ENCODE measurements around the gene C4BPB.

The C4BPB gene

DNA sequence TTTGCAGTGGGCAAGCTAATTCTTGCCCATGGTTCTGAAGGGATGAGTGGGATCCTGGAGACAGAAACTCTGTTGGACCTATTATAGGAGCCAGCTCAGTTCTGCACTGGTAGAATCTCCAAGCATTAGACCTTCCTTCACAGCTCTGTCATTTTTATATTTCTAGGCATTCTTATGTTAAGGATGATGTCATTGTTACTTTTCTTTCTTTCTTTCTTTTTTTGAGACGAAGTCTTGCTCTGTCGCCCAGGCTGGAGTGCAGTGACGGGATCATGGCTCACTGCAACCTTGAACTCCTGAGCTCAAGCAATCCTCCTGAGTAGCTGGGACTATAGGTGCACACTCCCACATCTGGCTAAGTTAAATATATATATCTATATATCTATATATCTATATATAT lies 28.1 kb upstream of the C4BPB start:
- no peak for DNase-seq

DNA sequence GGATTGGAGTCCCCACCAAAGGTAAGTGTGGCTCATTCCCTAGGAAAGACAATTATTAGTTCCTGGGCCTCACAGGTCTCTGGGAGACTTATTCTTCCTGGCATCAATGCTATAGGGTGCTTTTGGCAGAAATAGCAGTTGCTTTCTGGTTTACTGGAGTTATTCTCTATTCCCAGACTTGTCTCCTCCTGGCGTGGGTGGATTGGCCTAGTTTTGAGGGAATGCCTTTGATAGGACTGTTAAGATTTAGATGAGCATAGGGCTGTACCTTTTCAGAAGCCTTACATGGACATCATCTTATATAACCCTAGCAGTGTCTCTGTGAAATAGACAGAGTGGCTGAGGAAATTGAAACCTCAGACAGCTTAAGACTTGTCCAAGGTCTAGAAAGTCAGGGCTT lies 26.6 kb upstream of the C4BPB start:
- DNase-seq = no peak

DNA sequence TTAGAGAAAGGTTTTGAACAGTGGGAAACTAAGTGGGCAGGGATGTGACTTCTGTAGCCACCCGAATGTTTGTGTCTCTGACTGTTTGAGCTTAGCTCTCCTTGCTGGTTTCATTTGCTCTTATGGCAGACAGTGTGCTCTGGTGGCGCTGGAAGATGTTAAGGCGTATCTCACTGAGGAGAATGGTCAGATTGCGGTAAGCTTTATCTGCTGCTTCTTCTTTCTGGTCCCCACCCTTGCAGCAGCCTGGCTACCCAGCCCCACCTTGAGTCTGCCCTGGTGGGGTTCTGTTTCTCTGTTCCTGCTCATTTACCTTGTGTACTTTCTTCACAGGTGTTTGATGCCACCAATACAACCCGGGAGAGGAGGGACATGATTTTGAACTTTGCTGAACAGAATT lies 25.6 kb upstream of the C4BPB start:
- DNase-seq = no peak

DNA sequence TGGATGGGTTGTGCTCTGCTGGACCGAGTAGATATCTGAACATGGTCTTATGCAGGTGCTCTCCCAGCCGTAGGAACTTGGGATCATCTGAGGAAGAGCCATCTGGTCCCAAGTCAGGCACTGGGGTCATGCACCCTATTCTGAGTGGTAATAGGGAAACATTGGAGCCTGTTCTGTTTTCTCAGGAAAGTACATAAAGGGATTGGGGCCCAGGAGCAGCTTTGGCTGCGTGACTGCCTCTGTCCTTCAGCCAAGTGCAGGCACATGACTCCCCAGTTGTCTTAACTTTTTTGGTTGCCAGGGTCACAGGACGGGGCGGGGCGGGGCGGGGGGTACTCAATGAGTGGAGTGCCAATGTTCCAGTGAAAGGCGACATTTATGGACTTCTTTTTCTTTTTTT lies 24.1 kb upstream of the C4BPB start:
- DNase-seq = no peak

DNA sequence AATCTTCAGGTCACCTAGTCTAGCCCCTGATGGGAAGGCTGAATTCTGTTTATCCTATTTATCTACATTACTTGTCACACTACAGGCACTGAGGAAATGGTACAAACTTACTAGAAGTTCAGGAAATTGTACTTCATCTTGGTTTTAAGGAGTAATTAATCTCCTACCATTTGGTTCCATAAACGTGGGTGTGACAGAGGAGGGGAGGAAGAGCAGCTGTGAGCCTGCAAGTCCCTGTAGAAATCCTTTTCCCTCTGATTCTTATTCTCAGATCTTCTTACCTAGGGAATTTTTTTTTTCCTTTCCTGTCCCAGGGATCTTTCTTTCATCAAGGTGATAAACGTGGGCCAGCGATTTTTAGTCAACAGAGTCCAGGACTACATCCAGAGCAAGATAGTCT lies 21.5 kb upstream of the C4BPB start:
- DNase-seq = no peak

DNA sequence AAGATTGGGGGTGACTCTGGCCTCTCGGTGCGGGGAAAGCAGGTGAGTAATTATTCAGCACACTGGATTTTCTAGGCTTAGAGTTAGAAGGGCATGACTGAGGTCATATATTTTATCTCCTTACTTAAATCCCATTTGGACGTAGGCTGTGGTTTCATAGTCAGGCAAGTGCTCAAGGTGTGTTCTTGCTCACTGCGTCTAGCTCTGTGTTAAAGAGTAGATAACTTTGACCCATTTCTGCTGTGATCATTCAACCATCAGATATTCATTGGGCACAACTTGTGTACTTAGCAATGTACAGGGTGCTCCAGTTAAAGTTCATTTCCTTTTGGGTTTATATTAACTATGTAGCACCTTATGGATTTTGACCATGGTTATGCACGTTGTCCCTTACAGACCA lies 21.0 kb upstream of the C4BPB start:
- DNase-seq = no peak

DNA sequence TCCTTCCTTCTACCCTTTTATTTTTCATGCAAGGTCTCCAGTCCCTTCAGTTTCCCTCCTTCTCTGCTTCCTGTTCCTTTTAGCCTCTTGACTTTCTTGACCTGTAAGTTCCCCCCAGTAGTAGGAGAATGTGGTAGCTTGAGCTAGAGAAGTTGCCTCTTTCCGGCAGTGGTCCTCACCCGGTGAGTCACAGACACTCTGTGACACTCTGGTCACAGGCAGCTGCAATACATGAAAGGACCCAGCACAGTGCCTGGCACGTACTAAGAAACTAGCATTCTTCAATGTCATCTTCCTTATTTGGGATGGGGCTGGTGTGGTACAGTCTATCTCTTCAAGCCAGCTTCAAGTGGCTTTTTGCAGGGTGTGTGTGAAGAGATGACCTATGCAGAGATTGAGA lies 19.6 kb upstream of the C4BPB start:
- no peak for DNase-seq

DNA sequence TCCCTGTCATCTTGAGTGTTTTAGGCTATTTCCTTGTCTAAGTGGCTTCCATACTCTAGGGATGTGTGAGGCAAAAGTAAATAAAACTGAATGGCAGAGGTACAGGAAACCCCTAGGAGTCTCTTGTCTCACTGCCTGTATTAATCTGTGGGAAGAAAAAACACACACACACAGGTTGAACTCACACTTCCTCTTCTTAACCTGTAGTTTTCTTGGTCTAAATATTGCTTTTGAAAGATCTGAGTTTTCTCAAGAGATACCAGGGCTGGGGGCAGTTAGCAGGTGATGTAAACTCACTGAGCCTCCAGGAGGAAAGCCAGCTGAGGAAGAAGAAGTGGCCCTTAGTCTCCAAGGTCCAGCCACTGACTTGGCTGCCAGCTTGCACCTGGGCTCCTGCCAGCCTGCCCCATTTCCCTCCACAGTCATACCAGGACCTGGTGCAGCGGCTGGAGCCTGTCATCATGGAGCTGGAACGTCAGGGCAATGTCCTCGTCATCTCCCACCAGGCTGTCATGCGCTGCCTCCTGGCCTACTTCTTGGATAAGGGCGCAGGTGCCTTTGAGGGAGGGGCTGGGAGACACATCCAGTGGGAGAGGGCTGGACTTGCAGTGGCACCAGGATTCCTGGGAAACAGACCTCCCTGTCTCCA lies 18.7 kb upstream of the C4BPB start:
- no peak for DNase-seq

DNA sequence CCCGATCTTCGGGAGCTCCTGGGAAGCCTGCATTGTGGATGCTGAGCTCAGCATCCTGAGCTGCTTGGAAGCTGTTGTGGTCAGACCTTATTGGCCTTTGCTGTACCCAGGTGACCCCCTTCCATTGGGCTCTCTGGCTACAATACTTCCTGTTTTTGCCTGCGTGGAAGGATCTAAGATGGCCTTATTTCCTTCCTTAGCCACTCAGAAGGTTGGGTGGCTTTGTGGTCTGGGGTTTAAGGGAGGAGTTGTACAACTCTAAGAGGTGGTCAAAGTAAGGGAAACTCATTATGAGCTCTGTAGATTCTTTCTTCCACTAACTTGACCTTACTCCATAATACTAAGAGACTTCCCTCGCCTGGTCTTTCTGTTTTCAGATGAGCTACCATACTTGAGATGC lies 17.8 kb upstream of the C4BPB start:
- peak; percentile 20 for DNase-seq

DNA sequence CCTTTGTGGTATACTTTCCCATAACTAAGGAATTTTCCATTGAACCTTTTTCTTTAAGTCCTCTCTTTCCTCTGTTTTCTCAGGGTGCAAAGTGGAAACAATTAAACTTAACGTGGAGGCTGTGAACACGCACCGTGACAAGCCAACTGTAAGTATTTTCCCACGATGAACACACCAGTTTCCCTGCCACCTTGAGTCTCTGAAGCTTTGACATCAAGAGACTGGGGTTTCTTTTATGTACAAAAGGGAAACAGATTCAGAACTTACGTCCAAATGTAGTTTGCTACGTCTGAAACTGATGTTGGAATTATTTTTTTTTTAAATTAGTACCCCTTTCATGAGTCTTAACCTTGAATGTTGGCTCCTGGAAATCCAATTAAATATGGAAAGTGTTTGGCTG lies 17.2 kb upstream of the C4BPB start:
- DNase-seq = no peak

DNA sequence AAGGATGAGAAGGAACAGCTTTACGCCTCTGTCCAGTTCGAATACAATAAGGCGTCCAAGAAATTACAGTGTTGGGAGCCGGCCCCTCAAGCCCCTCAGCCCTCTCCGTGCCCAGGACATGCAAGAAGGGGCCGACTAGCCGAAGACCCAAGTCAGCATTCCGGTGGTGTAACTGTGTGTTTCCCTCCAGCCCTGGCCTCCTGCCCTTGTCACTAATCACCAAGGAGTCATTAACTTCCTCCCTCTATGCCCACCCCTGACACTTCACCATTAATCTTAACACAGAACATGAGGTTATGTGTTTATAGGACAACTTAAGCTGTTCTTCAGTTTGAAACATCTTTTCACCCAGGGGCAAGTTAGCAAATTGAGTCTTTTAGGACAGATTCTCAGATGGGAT lies 16.4 kb upstream of the C4BPB start:
- DNase-seq = no peak

DNA sequence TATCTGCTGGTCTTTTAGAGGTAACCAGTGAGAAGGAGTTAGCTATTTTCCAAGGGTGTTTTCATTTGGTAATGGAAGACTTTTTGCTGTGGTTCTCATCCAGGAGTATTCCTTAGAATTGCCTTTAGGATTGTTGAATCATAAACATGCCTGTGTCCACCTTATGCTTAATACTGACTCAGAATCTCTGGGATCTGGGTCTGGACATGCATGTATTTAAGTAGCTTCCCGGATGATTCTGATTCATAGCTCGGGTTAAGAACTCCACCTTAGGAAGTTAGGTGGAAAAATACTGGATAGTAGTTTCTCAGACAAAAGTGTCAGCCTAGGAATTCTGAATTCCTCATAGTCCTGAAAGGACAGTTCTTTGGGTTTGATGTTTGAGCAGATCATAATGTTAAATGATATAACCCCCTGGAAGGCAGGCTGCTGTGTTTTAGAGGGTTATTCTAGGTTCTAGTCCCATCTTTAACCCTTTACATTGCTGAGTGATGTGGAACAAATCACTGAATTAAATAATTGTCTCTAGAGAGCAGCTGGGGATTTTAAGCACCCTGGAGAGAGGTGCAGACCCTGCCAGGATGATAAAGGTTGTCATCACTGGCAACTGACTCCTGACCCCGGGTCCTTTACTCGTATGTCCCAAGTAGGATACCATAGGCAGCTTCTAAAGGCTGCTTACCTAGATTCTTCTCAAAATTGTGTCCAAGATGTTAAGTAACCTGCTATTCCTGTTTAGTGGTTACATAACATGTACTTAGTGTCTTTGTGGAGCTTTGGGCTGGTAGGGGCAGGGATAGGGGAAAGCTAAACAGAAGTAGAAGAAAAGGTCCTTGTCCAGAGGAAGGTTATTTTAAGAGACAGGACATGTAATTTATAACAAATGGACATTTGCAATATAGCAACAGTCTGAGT lies 14.5 kb upstream of the C4BPB start:
- no peak for DNase-seq

DNA sequence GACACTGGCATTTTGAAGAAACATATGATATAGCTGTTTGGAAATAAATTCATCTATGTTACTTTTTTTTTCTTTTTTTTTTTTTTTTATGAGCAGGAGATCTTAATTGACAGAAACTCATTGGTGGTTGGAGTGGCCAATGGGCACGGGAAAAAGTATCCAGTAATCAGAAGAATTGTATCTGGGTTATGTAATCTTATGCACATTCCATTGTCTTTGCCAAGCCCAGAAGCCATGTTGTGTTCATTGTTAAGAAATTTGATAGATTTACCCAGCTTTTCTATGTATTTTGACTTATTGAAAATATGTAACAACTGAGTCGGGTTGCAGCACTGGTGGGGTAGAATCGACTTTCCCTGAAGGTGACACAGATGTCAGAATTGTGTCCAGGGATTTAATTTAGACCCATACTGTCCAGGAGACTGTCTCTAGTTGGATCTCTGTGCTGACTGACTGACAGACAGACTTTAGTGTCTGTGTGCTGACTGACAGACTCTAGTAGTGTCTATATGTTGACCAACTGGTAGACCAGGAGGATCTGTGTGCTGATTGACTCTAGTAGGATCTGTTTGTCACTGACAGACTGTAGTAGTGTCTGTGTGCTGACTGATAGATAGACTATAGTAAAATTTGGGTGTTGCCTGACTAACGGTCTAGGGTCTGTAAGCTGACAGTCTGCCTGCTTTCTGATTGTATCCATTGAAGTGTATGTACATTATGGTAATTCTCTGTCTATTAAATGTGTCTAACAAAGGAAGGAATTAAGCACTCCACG lies 12.3 kb upstream of the C4BPB start:
- no peak for DNase-seq

DNA sequence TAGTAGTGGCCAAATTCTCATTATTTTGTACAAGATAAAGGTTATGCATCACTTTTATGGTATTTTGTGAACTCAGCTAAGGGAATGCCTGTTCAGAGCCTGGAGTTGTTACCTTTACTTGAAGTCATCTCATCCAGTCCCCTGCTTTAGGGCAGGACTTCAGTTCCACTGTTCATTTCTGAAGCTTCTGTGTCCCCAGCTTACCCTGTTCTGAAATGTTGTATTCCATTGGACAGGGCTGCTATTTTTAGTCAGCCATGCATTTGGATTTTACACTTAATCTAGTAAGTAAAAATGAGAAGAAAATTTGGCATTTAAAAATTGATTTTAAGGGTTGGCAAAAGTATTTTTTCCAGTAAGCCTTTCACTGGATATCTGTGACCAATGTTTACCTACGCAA lies 11.6 kb upstream of the C4BPB start:
- no peak for DNase-seq

DNA sequence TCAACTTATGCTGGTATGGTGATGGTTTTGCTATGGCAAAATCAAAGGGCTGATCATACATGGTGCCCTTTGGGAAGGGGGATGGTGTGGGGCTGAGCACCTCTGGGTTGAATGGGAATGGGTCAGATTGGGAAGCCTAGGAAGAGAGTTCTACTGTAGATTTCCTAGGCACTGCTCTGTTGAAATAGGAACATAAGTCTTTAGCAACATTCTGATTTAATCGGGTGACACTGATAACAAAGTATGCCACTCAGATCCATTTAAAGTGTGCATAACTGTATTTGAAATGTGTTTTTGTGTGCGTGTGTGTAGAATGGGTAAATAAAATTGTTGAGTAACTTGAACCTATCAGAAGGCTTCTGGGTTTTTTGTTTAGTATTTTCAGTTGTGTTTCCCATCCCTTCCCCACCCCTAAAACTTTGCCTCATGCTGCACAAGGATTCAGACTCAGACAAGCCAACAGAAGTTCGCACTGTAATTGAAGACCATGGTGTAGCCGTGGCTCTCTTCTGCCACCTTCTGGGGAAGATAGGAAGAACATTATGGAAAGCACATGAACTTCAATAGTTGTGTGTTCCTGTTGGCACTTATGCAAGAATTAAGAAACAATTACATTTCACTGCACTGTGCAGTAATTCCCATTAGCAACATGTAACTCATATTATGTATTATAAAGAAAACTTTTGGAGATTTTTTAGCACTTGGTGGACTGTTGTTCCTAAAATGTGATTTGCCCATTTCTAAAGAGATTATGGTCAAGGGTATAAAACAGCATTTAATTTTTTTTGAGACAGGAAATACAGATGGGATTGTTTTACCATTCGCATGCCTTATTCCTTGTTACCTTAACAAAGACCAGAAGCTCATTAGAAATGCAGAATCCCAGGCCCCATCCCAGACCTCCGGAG lies 10.9 kb upstream of the C4BPB start:
- peak; percentile 31 for DNase-seq

DNA sequence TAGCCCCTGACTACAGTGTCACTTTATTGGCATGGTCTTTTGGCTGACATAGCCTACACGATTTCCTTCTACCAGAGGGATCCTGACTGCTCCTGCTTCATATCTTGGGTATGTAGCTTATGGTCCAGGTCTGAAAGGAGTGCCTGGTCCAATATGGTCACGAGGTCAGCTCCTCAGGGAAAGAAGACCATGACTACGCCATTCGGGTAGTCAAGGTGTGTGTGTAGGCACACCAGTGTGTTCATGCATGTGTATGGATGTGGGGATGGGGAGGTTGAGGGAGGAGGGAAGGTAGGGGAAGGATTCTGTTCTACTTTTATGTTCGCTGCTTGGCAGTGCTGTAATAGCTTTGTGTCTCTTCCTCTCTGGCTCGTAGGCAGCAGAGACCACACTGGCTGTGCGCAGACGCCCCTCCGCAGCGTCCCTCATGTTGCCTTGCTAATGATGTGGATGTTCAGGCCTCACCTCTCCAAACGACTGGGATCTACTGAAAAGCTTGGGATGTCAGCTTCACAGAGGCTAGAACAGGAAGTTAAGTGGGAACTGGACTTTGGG lies 10.0 kb upstream of the C4BPB start:
- no peak for DNase-seq

DNA sequence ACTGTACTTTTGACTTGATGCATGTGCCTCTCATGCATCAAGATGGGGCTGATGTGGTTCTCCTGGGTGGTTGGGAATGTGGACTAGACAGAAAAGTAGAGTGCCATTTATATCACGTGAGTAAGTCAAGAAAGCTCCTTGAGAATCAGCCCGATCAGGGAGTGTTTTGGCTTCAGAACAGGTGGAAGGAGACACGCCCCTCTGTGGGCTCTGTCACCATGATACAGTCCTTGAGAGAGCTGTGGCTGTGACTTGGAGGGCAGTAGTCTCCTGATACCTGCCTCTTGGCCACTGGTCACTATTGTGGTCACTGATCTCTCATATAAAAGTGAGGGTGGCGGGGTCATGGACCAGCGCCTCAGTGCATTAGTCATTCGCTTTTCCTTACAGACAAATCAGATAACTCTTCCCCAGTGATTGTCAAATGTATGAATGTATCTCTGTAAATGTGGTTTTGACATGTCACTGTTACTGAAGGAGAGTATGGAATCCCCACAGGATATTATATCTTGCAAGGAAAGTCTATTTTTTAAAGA lies 8.9 kb upstream of the C4BPB start:
- DNase-seq = no peak

DNA sequence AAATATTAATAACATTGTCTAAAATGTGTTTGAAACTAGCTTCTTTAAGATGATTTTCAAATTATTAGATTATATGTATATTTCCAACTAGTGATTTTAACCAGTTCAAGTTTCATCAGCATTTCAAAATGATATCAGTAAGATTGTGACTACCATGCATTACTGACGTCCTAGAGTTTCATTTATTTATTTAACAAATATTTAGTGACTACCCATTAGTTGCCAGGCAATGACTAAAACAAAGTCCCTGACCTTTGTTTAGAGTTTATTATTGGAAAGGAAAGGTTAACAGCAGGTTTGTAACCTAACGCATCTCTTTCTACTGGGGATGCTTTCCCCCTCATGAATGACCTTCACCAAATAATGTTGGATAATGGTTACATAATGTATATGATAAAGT lies 7.6 kb upstream of the C4BPB start:
- DNase-seq = no peak

DNA sequence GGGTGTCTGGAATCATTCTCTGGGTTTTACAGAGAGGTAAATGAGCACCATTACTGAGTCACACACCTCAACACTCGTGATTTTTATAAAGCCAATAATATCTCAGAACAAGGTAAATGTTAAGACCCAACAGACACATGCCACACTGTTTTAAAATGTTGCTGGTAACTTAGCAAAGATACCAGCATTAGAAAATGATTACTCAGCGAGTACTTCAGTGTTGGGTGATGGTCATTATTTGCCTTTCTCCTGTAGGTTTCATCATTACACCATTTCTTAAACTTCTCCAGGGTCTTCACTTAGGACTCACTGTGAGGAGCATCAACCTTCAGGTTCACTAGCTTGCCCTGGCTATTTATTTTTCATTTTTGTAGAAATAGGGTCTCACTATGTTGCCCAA lies 6.9 kb upstream of the C4BPB start:
- no peak for DNase-seq

DNA sequence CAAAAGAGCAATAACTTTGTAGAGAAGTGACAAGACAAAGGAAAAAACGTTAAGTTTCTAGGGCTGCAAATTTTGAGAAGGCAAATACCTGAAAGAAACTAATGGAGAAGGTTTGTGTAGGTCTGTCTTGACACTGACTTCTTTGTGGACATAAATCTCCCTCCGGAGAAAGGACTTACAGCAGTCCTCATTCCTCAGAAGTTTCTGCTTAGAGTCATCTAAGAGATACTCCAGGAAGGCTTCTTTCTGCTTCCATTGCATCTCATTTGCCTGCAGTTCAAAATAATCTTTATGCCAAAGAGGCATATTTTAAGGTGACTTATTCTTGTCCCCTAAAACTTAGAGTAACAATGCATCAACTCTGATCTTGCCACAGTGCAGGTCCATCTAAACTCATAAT lies 4.4 kb upstream of the C4BPB start:
- DNase-seq = no peak

DNA sequence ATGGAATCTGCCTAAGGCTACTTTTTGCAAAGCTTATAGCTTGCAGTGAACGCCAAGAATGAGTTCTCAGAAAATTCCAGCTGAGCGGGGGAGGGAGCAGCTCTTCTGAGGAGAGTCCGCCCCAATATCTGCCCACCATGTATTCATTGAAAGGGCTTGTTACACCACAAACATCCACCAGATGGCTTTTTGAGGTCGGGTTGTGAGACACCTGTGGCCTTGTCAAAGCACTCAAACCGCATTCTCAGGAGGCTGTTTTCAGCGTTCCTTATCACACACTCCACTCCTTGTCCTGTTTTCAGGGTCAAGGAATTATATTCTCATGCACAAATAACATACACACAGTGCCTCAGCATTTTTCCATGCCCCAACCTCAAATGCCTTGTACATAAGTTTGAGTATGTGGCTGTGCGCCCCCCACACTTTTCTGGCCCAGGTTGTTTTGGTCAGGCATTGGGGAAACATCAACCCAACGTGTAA lies 3.9 kb upstream of the C4BPB start:
- DNase-seq = peak; percentile 5

DNA sequence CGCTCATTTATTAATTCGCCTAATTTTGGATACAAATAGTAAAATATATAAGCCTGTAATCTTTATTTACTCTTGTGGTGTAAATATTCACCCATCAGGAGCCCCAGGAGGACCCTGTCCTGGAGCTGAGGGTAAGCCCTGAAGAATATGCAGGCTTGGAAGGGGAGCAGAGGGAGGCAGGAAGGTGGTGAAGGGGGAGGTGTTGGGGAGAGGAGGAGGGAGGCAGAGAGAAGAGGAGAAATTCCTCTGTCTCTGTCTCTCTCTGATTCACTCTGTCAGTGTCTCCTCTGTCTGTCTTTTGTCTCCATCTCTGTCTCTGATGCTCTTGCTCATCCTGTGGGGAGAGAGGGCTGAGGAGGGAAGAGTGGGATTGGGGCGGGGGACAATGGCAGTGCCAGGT lies 2.8 kb upstream of the C4BPB start:
- DNase-seq = no peak

All from GF-D8 (cell line).